Parietal lobe (tissue), 2 donors: Measurements from ENCODE around the gene KCMF1. TPM values are rescaled to one million over a fixed set of nuclear protein-coding genes. Genes with fewer than 3 reads are reported as not detected.

Source experiments
- small RNA-seq: library from RNA; depleted of rRNA; stranded (forward); fragments of <200 nt; gene quantifications from one replicate; pipeline ENCODE3, GENCODE V24; 2014; ENCODE audit warnings: low replicate concordance
- total RNA-seq: library from RNA; depleted of rRNA; stranded (reverse); fragments of >200 nt; gene quantifications from one replicate; pipeline ENCODE4 v1.2.3, GENCODE V29; 2014

KCMF1 gene
- total RNA-seq: 23.5 TPM

DNA sequence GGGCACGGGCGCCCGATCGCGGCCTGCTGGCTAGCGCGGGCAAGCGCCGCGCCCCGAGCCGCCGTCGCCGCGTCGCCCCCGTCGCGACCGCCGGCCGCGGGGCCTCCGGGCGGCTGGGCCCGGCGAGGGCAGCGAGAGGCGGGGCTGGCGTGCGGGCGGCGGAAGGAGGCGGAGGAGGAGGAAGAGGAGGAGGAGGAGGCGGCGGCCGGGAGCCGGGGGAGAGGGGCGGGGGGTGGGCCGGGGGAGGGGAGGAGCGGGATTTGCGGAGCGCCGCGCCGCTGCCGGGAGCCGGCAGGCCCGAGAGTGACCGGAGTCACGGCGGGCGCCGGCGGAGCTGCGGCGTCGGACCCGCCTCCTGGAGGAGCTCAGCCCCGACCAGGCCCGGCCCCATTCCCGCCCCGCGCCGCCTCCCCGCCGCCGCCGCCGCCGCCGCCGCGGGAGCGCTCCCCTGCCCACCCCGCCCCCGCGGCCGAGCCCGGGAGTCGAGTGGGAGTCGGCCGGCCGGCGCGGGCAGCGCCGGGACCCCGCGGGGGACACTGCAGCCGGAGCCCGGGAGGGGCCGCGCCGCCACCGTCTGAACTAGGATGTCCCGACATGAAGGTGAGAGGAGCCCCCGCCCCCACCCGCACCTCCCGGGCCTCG is at the start of gene KCMF1:
Gene KCMF1 (plus strand): TSS at position 294 of the 642 bp plus-strand sequence. CDS start 291 bp downstream, at position 585.

Small RNA genes within 50 kb of the gene (small RNA-seq; reads per million reads assigned to genes)
- gene AC078974.1: not detected

Other genes starting within 250 kb of the KCMF1 start
- 1.6 TPM for gene TRABD2A, start 90.1 kb upstream of the KCMF1 start, total RNA-seq
- 2,077 TPM for gene TMSB10, start 65.5 kb upstream of the KCMF1 start, total RNA-seq
- 3.4 TPM for gene TCF7L1, start 162.2 kb downstream of the KCMF1 start, total RNA-seq